Osteocyte (in vitro differentiated cells): ENCODE measurements around the gene MYO3B. TPM values are rescaled to one million over a fixed set of nuclear protein-coding genes. Genes with fewer than 3 reads are reported as not detected.

Experiments used
- DNase-seq: peaks from one replicate; pipeline ENCODE4 v3.0.0; 2021; ENCODE audit warnings: mixed read lengths; ENCODE audit not compliant: unreplicated experiment; ENCODE audit errors: extremely low spot score
- H3K27ac Mint-ChIP-seq: one replicate; pipeline ENCODE4 v1.8.0; 2021; ENCODE audit warnings: mild to moderate bottlenecking, mixed read lengths; ENCODE audit not compliant: unreplicated experiment
- H3K27me3 Mint-ChIP-seq: one replicate; pipeline ENCODE4 v1.8.0; 2021; ENCODE audit warnings: mixed read lengths; ENCODE audit not compliant: unreplicated experiment
- H3K36me3 Mint-ChIP-seq: one replicate; pipeline ENCODE4 v1.8.0; 2021; ENCODE audit warnings: mixed read lengths; ENCODE audit not compliant: unreplicated experiment
- H3K4me1 Mint-ChIP-seq: one replicate; pipeline ENCODE4 v1.8.0; 2021; ENCODE audit warnings: mixed read lengths; ENCODE audit not compliant: unreplicated experiment
- H3K4me3 Mint-ChIP-seq: one replicate; pipeline ENCODE4 v1.8.0; 2021; ENCODE audit warnings: mild to moderate bottlenecking, moderate library complexity, mixed read lengths; ENCODE audit not compliant: unreplicated experiment
- H3K9me3 Mint-ChIP-seq: one replicate; pipeline ENCODE4 v1.8.0; 2021; ENCODE audit warnings: mixed read lengths; ENCODE audit not compliant: unreplicated experiment
- total RNA-seq: library from RNA; stranded (reverse); gene quantifications from 2 replicates; pipeline ENCODE4 v1.2.1, GENCODE V29; 2021
- TF ChIP-seq, protein P1 (sequence below): fragments of 200-600 bp; sonication (generic); IDR thresholded peaks from 2 replicates; pipeline ENCODE4 v1.5.0; 2021; ENCODE audit warnings: antibody characterized with exemption, mild to moderate bottlenecking, moderate library complexity

MYO3B gene
- total RNA-seq, 1 donor from 2014 or later: not detected

- Mint-ChIP-seq H3K36me3 (no peaks in the 10 kb centered on the region), H3K4me3 (no peak overlapping the region), H3K27me3 (peaks cover 2% of the 10 kb centered on the region), H3K4me1 (no peaks in the 10 kb centered on the region), H3K27ac (no peak overlapping the region), H3K9me3 (no peaks in the 10 kb centered on the region)
- DNase-seq: no peak
- TF ChIP-seq, protein P1, sequence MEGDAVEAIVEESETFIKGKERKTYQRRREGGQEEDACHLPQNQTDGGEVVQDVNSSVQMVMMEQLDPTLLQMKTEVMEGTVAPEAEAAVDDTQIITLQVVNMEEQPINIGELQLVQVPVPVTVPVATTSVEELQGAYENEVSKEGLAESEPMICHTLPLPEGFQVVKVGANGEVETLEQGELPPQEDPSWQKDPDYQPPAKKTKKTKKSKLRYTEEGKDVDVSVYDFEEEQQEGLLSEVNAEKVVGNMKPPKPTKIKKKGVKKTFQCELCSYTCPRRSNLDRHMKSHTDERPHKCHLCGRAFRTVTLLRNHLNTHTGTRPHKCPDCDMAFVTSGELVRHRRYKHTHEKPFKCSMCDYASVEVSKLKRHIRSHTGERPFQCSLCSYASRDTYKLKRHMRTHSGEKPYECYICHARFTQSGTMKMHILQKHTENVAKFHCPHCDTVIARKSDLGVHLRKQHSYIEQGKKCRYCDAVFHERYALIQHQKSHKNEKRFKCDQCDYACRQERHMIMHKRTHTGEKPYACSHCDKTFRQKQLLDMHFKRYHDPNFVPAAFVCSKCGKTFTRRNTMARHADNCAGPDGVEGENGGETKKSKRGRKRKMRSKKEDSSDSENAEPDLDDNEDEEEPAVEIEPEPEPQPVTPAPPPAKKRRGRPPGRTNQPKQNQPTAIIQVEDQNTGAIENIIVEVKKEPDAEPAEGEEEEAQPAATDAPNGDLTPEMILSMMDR: no peak
Measured at GRCh38 chr2:170142502-170142901, 35.4 kb upstream of the MYO3B start.

DNA sequence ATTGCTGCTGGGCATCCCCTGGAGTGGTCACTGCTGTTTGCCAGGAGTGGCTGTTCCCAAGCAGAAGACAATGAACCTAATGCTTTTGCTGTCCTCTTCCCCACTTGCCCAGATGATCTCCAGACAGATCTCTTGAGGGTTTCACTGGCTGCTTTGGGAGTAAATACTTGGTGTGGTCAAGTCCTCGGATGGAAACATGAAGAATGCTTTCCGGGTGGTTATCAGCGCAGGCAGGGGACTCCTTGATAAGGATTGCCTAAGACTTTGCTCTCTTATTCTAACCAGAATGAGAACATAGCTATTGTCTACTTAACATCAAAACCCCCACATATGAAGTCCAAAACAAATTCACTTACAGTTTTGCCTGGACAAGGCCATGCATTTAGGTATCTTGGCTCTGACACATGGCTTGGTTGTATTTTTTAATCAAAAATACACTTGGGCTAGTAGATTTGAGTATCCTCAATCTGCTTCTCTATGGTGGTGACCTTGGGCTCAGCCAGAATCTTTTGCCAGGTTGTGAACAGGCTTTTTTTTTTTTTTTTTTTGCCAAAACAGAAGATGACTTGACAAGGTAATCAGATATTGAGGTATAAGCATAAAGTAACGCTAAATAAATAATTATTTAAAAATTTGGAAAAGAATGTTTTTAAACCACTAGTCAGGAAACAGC, 34.8 kb upstream of the MYO3B start:
- Mint-ChIP-seq H3K9me3 (no peaks in the 10 kb centered on the region), H3K27ac (no peak overlapping the region), H3K4me3 (no peak overlapping the region), H3K4me1 (no peaks in the 10 kb centered on the region), H3K36me3 (no peaks in the 10 kb centered on the region), H3K27me3 (peaks cover 2% of the 10 kb centered on the region)
- no peak for DNase-seq
- TF ChIP-seq, protein P1: no peak

DNA sequence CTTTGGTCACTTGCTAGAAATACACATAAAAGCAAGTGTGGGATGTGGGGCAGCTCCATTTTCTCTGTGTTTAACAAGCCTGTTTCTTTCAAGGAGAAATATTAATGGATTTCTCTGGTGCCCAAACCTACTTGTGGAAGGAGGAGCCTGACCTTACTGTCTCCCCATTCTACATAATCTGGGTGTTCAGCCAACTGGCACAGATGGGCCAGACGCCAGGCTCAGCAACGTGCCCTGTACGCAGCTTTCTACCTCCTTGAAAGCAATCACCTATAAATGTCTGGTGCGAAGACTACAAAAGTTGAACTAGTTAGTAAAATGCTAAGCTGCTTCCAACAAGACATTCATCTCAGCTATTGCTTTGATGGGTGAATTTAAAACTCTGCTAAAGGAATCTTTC, 33.2 kb upstream of the MYO3B start:
- TF ChIP-seq, protein P1: no peak
- peaks cover 2% of the 10 kb centered on the region for H3K27me3 Mint-ChIP-seq
- H3K27ac Mint-ChIP-seq: no peak overlapping the region

GRCh38 chr2:170145191-170145590, 32.8 kb upstream of the MYO3B start:
- DNase-seq: no peak
- TF ChIP-seq, protein P1: no peak
- H3K4me1 Mint-ChIP-seq: no peaks in the 10 kb centered on the region
- H3K9me3 Mint-ChIP-seq: no peaks in the 10 kb centered on the region
- H3K4me3 Mint-ChIP-seq: no peak overlapping the region
- peaks cover 2% of the 10 kb centered on the region for H3K27me3 Mint-ChIP-seq
- no peak overlapping the region for H3K27ac Mint-ChIP-seq
- H3K36me3 Mint-ChIP-seq: no peaks in the 10 kb centered on the region

More for the DNA sequence above, 33.2 kb upstream of the MYO3B start:
- DNase-seq: no peak
- Mint-ChIP-seq H3K4me1 (no peaks in the 10 kb centered on the region), H3K36me3 (no peaks in the 10 kb centered on the region), H3K4me3 (no peak overlapping the region), H3K9me3 (no peaks in the 10 kb centered on the region)

GRCh38 chr2:170145675-170146432, 32.1 kb upstream of the MYO3B start:
- H3K27me3 Mint-ChIP-seq: peaks cover 2% of the 10 kb centered on the region
- no peaks in the 10 kb centered on the region for H3K4me1 Mint-ChIP-seq
- H3K36me3 Mint-ChIP-seq: no peaks in the 10 kb centered on the region
- no peak for DNase-seq
- no peak overlapping the region for H3K27ac Mint-ChIP-seq
- H3K4me3 Mint-ChIP-seq: no peak overlapping the region
- TF ChIP-seq, protein P1: no peak
- H3K9me3 Mint-ChIP-seq: no peaks in the 10 kb centered on the region
